DND-41 (cell line): ENCODE measurements around the gene CD93.

Source experiments
- ATAC-seq: fragments of 200-7000 bp; cut with Tn5 transposase; 3 replicates; pipeline ENCODE4 v1.9.1; 2021; ENCODE audit warnings: low read depth; ENCODE audit not compliant: insufficient read depth
- DNase-seq: peaks from one replicate; pipeline ENCODE4 v3.0.0-alpha.2; 2020
- H2AFZ ChIP-seq: 2 replicates; pipeline ENCODE4 v1.6.0; 2012; ENCODE audit warnings: low read depth, low read length
- H3K27ac ChIP-seq: 2 replicates; pipeline ENCODE4 v1.5.1; 2012; ENCODE audit warnings: low read length, inconsistent platforms
- H3K27me3 ChIP-seq: fragments of 200-600 bp; sonication (generic); 2 replicates; pipeline ENCODE4 v1.6.0; 2012; ENCODE audit warnings: low read length, mild to moderate bottlenecking, inconsistent platforms; ENCODE audit not compliant: insufficient read depth, poor library complexity
- H3K36me3 ChIP-seq: 2 replicates; pipeline ENCODE4 v1.5.1; 2012; ENCODE audit warnings: low read length, inconsistent platforms; ENCODE audit not compliant: insufficient read depth
- H3K4me1 ChIP-seq: 2 replicates; pipeline ENCODE4 v1.5.1; 2012; ENCODE audit warnings: mild to moderate bottlenecking, low read length; ENCODE audit not compliant: insufficient read depth
- H3K4me2 ChIP-seq: 2 replicates; pipeline ENCODE4 v1.6.0; 2012; ENCODE audit warnings: mild to moderate bottlenecking, moderate library complexity, low read length, inconsistent platforms; ENCODE audit not compliant: insufficient read depth
- H3K4me3 ChIP-seq, 2 experiments: fragments of 200-600 bp in 1 of 2; shearing (Covaris generic) in 1 of 2; 2 replicates each; pipeline ENCODE4 v1.5.1; 2012 to 2016; ENCODE audit warnings: inconsistent platforms in 2 of 2, low read length in 2 of 2, mild to moderate bottlenecking in 2 of 2, low read depth in 1 of 2, moderate library complexity in 1 of 2
- H3K79me2 ChIP-seq: 2 replicates; pipeline ENCODE4 v1.6.0; 2012; ENCODE audit warnings: low read length, inconsistent platforms; ENCODE audit not compliant: insufficient read depth
- H3K9ac ChIP-seq: 2 replicates; pipeline ENCODE4 v1.6.0; 2012; ENCODE audit warnings: low read depth, mild to moderate bottlenecking, inconsistent platforms, low read length, moderate library complexity
- H3K9me3 ChIP-seq: 2 replicates; pipeline ENCODE4 v1.5.1; 2012; ENCODE audit warnings: low read length, moderate library complexity, mild to moderate bottlenecking, inconsistent platforms; ENCODE audit not compliant: insufficient read depth, severe bottlenecking
- H4K20me1 ChIP-seq: 2 replicates; pipeline ENCODE4 v1.6.0; 2012; ENCODE audit warnings: low read length; ENCODE audit not compliant: insufficient read depth
- CTCF ChIP-seq: IDR thresholded peaks from 2 replicates; pipeline ENCODE4 v1.5.1; 2012; ENCODE audit warnings: borderline replicate concordance, low read length, moderate library complexity, mild to moderate bottlenecking; ENCODE audit not compliant: poor library complexity, severe bottlenecking; ENCODE audit errors: extremely low read depth
- EZH2 ChIP-seq: IDR thresholded peaks from 3 replicates; pipeline ENCODE4 v1.6.1; 2012; ENCODE audit warnings: borderline replicate concordance, low read depth, mild to moderate bottlenecking, moderate library complexity, low read length, inconsistent platforms; ENCODE audit not compliant: severe bottlenecking

CD93 gene, protein sequence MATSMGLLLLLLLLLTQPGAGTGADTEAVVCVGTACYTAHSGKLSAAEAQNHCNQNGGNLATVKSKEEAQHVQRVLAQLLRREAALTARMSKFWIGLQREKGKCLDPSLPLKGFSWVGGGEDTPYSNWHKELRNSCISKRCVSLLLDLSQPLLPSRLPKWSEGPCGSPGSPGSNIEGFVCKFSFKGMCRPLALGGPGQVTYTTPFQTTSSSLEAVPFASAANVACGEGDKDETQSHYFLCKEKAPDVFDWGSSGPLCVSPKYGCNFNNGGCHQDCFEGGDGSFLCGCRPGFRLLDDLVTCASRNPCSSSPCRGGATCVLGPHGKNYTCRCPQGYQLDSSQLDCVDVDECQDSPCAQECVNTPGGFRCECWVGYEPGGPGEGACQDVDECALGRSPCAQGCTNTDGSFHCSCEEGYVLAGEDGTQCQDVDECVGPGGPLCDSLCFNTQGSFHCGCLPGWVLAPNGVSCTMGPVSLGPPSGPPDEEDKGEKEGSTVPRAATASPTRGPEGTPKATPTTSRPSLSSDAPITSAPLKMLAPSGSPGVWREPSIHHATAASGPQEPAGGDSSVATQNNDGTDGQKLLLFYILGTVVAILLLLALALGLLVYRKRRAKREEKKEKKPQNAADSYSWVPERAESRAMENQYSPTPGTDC

DNA sequence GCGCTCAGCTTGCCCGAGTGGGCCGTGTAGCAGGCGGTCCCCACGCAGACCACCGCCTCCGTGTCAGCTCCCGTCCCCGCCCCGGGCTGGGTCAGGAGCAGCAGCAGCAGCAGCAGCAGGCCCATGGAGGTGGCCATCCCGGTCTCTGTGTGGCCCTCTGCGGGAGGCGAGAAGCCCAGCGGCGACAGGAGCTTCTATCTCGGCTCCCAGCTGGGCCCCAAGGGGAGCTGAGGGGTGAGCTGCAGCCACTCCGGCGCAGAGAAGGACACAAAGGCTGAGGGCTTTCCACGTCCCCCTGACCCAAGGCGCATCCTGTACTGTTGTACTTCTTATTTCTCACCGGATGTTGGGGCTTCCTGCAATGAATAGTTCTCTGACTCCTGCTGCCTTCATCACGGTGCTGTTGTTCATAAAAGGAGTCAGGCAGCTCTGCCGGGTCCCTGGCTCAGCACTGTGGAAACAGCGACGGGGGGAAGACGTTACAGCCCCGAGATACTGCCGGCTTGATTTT is at the start of gene CD93:
TSS of gene CD93 (minus strand) at position 269 of the 511 bp plus-strand sequence. CDS start at position 137, 132 bp downstream.
- H3K4me2 ChIP-seq, result no peak within 1 kb of the TSS
- no peaks in the 10 kb centered on the region for H3K27me3 ChIP-seq
- H4K20me1 ChIP-seq, result no peaks in the 10 kb centered on the region
- no peaks in the 10 kb centered on the region for H3K9me3 ChIP-seq
- ATAC-seq (peak; percentile 63), DNase-seq (peak; percentile 28)
- H3K79me2 ChIP-seq, result no peaks in the 10 kb centered on the region
- no peak within 1 kb of the TSS for H3K9ac ChIP-seq
- no peak within 1 kb of the TSS for H2AFZ ChIP-seq
- H3K36me3 ChIP-seq, result no peaks in the 10 kb centered on the region
- H3K27ac ChIP-seq, result no peak within 1 kb of the TSS
- H3K4me1 ChIP-seq, result peaks cover 10% of the 10 kb centered on the region
- TF ChIP-seq EZH2 (no peak), CTCF (no peak)
- H3K4me3 ChIP-seq, result no peak within 1 kb of the TSS

DNA sequence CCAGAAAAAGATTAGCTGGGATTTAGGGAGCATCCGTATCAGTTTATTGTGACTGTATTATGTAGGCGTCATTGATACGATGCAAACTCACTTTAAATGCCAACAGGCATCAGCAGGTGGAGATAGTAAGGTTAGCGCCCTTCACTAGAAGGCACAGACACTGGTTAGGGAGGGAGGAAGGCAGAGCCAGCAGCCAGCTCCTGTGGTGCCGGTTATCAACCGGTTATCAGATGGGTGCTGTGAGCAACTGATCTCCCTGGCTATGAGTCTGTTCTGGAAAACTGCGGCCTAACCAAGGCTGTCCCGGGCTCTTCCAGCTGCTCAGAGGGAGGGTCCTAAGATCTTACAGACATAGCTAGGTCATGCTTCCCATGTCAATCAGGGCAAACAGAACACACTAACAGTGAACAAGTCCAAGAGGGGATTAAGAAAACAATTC is 47.5 kb upstream of the CD93 start:
- H3K27me3 ChIP-seq, result no peaks in the 10 kb centered on the region
- H3K36me3 ChIP-seq, result no peaks in the 10 kb centered on the region
- DNase-seq (no peak), ATAC-seq (no peak; the same call in 2 of the 3 replicates)
- peak overlapping the region; percentile 70 for H3K27ac ChIP-seq
- no peaks in the 10 kb centered on the region for H3K9me3 ChIP-seq
- no peaks in the 10 kb centered on the region for H4K20me1 ChIP-seq
- peaks cover 57% of the 10 kb centered on the region for H3K4me1 ChIP-seq
- TF ChIP-seq CTCF, result peak; percentile 19
- TF ChIP-seq EZH2, result no peak
- no peak overlapping the region for H2AFZ ChIP-seq
- H3K4me2 ChIP-seq, result no peak overlapping the region
- H3K4me3 ChIP-seq, result no peak overlapping the region
- 0 out of 2 replicates have a peak overlapping the region, but pooled peaks have one; percentile 26 for H3K9ac ChIP-seq
- no peaks in the 10 kb centered on the region for H3K79me2 ChIP-seq

- no peak overlapping the region for H3K4me3 ChIP-seq
- ATAC-seq (peak; percentile 57), DNase-seq (peak; percentile 69)
- no peak overlapping the region for H3K4me2 ChIP-seq
- no peaks in the 10 kb centered on the region for H3K79me2 ChIP-seq
- H3K9ac ChIP-seq, result peak overlapping the region; percentile 26
- no peaks in the 10 kb centered on the region for H3K36me3 ChIP-seq
- no peaks in the 10 kb centered on the region for H3K9me3 ChIP-seq
- peak overlapping the region; percentile 70 for H3K27ac ChIP-seq
- H4K20me1 ChIP-seq, result no peaks in the 10 kb centered on the region
- peak overlapping the region; percentile 44 for H2AFZ ChIP-seq
- no peak for TF ChIP-seq CTCF
- TF ChIP-seq EZH2, result no peak
- H3K27me3 ChIP-seq, result no peaks in the 10 kb centered on the region
- H3K4me1 ChIP-seq, result peaks cover 57% of the 10 kb centered on the region
Measured at GRCh38 chr20:23132930-23133559, 46.9 kb upstream of the CD93 start.
